Gastrocnemius medialis (tissue), 4 donors: Measurements from ENCODE around the gene MSI2.

Experiments
- POLR2A ChIP-seq, 2 donors: fragments of 450-650 bp; IDR thresholded peaks; one replicate each; pipeline ENCODE4 v1.6.1; 2017; ENCODE audit warnings: antibody characterized with exemption in 2 of 2, mild to moderate bottlenecking in 2 of 2, moderate library complexity in 2 of 2
- TF ChIP-seq, protein P1 (sequence below), 5 experiments: fragments of 450-650 bp in 3 of 5; fragments of 200-600 bp in 2 of 5; sonication (generic) in 2 of 5; IDR thresholded peaks in 4 of 5; conservative IDR thresholded peaks in 1 of 5; 1 replicate in 4 of 5; 2 replicates in 1 of 5; pipeline ENCODE4 v1.5.1; 2016 to 2019; ENCODE audit warnings: antibody characterized with exemption in 5 of 5, mild to moderate bottlenecking in 3 of 5, moderate library complexity in 3 of 5

DNA sequence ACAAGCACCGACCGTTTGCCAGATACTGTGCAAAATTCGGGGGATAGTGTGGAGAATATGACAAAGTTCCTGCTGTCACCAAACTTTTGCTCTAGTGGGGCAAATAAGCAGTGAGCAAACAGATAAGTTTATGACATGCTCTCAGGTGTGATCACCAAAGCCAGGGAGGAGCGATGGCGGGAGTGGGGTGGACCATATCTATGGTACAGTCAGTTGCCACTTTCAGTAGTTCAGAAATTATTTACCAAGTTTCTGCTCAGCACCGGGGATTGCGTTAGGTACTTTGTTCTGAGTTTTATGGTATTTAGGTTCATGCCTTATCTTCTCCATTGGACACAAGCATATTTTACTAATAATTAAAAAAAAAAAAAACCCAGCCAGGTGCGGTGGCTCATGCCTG is 11.9 kb downstream of the MSI2 start:
- TF ChIP-seq, protein P1, sequence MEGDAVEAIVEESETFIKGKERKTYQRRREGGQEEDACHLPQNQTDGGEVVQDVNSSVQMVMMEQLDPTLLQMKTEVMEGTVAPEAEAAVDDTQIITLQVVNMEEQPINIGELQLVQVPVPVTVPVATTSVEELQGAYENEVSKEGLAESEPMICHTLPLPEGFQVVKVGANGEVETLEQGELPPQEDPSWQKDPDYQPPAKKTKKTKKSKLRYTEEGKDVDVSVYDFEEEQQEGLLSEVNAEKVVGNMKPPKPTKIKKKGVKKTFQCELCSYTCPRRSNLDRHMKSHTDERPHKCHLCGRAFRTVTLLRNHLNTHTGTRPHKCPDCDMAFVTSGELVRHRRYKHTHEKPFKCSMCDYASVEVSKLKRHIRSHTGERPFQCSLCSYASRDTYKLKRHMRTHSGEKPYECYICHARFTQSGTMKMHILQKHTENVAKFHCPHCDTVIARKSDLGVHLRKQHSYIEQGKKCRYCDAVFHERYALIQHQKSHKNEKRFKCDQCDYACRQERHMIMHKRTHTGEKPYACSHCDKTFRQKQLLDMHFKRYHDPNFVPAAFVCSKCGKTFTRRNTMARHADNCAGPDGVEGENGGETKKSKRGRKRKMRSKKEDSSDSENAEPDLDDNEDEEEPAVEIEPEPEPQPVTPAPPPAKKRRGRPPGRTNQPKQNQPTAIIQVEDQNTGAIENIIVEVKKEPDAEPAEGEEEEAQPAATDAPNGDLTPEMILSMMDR (IDR thresholded peaks at IDR 0.05 in 4 of 5, conservative IDR thresholded peaks at IDR 0.05 in 1 of 5), result no peak
- TF ChIP-seq POLR2A (IDR thresholded peaks at IDR 0.05), result no peak
